Esophagus squamous epithelium (tissue), 5 donors: ENCODE data around the gene RPN1. TPM values are rescaled to one million over a fixed set of nuclear protein-coding genes. Genes with fewer than 3 reads are reported as not detected.

Source experiments
- DNase-seq: peaks from one replicate; lab custom pipeline; 2025; lab: John Stamatoyannopoulos, UW
- H3K27ac ChIP-seq, 4 donors: fragments of 200-600 bp; sonication (generic); one replicate each; pipeline ENCODE4 v1.5.1; 2016 to 2019; ENCODE audit warnings: mild to moderate bottlenecking in 1 of 4
- H3K27me3 ChIP-seq, 4 donors: fragments of 200-600 bp; sonication (generic); 1 replicate in 3 of 4; 2 replicates in 1 of 4; pipeline versions ENCODE4 v1.5.1 to v1.6.0; 2017 to 2021; ENCODE audit warnings: antibody characterized with exemption in 1 of 4
- H3K36me3 ChIP-seq, 3 donors: fragments of 200-600 bp; sonication (generic); one replicate each; pipeline ENCODE4 v1.5.1; 2016 to 2019
- H3K4me1 ChIP-seq, 3 donors: fragments of 200-600 bp; sonication (generic); one replicate each; pipeline ENCODE4 v1.5.1; 2017 to 2019
- H3K4me3 ChIP-seq, 4 donors: fragments of 200-600 bp; sonication (generic); 1 replicate in 3 of 4; 2 replicates in 1 of 4; pipeline ENCODE4 v1.5.1; 2016 to 2019; ENCODE audit warnings: mild to moderate bottlenecking in 2 of 4, moderate library complexity in 1 of 4
- H3K9me3 ChIP-seq, 3 donors: fragments of 200-600 bp; sonication (generic); one replicate each; pipeline ENCODE4 v1.5.1; 2016 to 2019
- POLR2A ChIP-seq, 4 donors: fragments of 450-650 bp; IDR thresholded peaks; one replicate each; pipeline ENCODE4 v1.6.1; 2017; ENCODE audit warnings: antibody characterized with exemption in 4 of 4, mild to moderate bottlenecking in 4 of 4, moderate library complexity in 3 of 4
- WGBS, 2 donors: methylation state at CpG; one replicate each; pipeline ENCODE4 v1.1.5; 2018; 5-methylcytosine and 5-hydroxymethylcytosine counted together
- intact Hi-C: fragments of 100-400 bp; cut with DNase I; formaldehyde crosslinking; loops from one replicate; pipeline ENCODE4 v1.15.0; 2022
- total RNA-seq, 4 donors: library from RNA; depleted of rRNA; stranded (reverse); fragments of >200 nt; gene quantifications; one replicate each; pipeline ENCODE4 v1.1.0, GENCODE V29; 2016
- TF ChIP-seq, protein P1 (sequence below), 6 experiments: fragments of 450-650 bp in 4 of 6; fragments of 200-600 bp in 2 of 6; sonication (generic) in 2 of 6; IDR thresholded peaks; one replicate each; pipeline ENCODE4 v1.5.1; 2016 to 2019; ENCODE audit warnings: antibody characterized with exemption in 6 of 6, mild to moderate bottlenecking in 4 of 6, moderate library complexity in 4 of 6
- donor health status: DM: yes; HTN: yes; CAD: no.

The RPN1 gene
- total RNA-seq, 4 donors from 2014 or later = 126 to 228 (median 182) TPM

GRCh38 chr3:128621931-128622330, 28.7 kb downstream of the RPN1 start:
- H3K27me3 ChIP-seq = no peaks in the 10 kb centered on the region
- H3K4me1 ChIP-seq = peaks cover 12 to 41% (median 16%) of the 10 kb centered on the region in 3 donors
- no peak for DNase-seq
- intact Hi-C loops = no loop called here
- H3K27ac ChIP-seq = peak overlapping the region in 1 of 4 donors; percentile 13
- H3K9me3 ChIP-seq = no peaks in the 10 kb centered on the region
- no peak overlapping the region for H3K4me3 ChIP-seq
- TF ChIP-seq, protein P1, sequence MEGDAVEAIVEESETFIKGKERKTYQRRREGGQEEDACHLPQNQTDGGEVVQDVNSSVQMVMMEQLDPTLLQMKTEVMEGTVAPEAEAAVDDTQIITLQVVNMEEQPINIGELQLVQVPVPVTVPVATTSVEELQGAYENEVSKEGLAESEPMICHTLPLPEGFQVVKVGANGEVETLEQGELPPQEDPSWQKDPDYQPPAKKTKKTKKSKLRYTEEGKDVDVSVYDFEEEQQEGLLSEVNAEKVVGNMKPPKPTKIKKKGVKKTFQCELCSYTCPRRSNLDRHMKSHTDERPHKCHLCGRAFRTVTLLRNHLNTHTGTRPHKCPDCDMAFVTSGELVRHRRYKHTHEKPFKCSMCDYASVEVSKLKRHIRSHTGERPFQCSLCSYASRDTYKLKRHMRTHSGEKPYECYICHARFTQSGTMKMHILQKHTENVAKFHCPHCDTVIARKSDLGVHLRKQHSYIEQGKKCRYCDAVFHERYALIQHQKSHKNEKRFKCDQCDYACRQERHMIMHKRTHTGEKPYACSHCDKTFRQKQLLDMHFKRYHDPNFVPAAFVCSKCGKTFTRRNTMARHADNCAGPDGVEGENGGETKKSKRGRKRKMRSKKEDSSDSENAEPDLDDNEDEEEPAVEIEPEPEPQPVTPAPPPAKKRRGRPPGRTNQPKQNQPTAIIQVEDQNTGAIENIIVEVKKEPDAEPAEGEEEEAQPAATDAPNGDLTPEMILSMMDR (IDR thresholded peaks at IDR 0.05) = no peak
- no peak for TF ChIP-seq POLR2A (IDR thresholded peaks at IDR 0.05)
- H3K36me3 ChIP-seq = peaks cover 44 to 85% (median 55%) of the 10 kb centered on the region in 3 donors
- WGBS, 2 donors = 82 to 100% methylated on average over 2 to 4 of the region's 9 CpGs

GRCh38 chr3:128621234-128621633, 29.4 kb downstream of the RPN1 start:
- Histone ChIP-seq H3K27me3 (no peaks in the 10 kb centered on the region), H3K27ac (peak overlapping the region in 1 of 4 donors; percentile 13), H3K9me3 (no peaks in the 10 kb centered on the region), H3K4me1 (peaks cover 12 to 44% (median 16%) of the 10 kb centered on the region in 3 donors), H3K36me3 (peaks cover 37 to 78% (median 49%) of the 10 kb centered on the region in 3 donors), H3K4me3 (no peak overlapping the region)
- no peak for DNase-seq
- intact Hi-C loops = no loop called here
- TF ChIP-seq, protein P1 (IDR thresholded peaks at IDR 0.05) = no peak
- no peak for TF ChIP-seq POLR2A (IDR thresholded peaks at IDR 0.05)
- WGBS, 2 donors = 89 to 100% methylated on average over 3 to 6 of the region's 6 CpGs

DNA sequence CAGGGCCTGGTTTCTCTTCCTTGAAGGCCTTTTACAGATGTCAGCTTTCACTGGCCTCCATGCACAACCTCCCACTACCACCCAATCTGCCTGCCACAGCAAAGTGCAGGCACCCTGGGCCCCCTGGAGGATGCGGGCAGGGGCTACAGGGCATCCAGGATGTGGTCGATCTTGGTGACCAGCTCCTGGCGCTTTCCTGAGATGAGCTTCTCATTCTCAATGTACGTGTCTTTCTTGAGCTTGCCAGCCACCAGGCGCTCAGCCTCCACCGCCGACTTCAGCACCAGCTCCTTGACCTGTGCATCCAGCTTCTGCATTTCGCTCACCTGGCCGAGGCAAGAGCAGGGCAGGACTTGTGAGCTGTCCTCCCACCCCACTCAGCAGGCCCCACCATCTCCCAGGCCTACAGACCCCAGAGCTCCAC, 30.3 kb downstream of the RPN1 start:
- TF ChIP-seq, protein P1 (IDR thresholded peaks at IDR 0.05) = no peak
- no peak for TF ChIP-seq POLR2A (IDR thresholded peaks at IDR 0.05)
- Histone ChIP-seq H3K27ac (no peak overlapping the region), H3K4me1 (peaks cover 12 to 44% (median 16%) of the 10 kb centered on the region in 3 donors), H3K27me3 (no peaks in the 10 kb centered on the region), H3K4me3 (no peak overlapping the region), H3K9me3 (no peaks in the 10 kb centered on the region), H3K36me3 (peaks cover 27 to 68% (median 39%) of the 10 kb centered on the region in 3 donors)
- no peak for DNase-seq
- intact Hi-C loops = no loop called here
- 53 to 79% methylated on average over 2 to 9 of the region's 9 CpGs for WGBS, 2 donors

- Histone ChIP-seq H3K9me3 (no peaks in the 10 kb centered on the region), H3K4me3 (no peak overlapping the region), H3K36me3 (peaks cover 19 to 59% (median 29%) of the 10 kb centered on the region in 3 donors), H3K27me3 (no peaks in the 10 kb centered on the region), H3K27ac (peak overlapping the region in 2 of 4 donors; percentile 2 to 28), H3K4me1 (peaks cover 12 to 40% (median 16%) of the 10 kb centered on the region in 3 donors)
- TF ChIP-seq, protein P1 (IDR thresholded peaks at IDR 0.05) = no peak
- no peak for TF ChIP-seq POLR2A (IDR thresholded peaks at IDR 0.05)
- intact Hi-C loops = loop anchor here (10.0 kb wide), 1 partner anchor 175 kb away; no protein-coding TSS in a partner anchor
- DNase-seq = no peak
- WGBS, 2 donors = 55 to 63% methylated on average over 7 of the region's 7 CpGs
These were observed 31.3 kb downstream of the RPN1 start for GRCh38 chr3:128619146-128619890.

DNA sequence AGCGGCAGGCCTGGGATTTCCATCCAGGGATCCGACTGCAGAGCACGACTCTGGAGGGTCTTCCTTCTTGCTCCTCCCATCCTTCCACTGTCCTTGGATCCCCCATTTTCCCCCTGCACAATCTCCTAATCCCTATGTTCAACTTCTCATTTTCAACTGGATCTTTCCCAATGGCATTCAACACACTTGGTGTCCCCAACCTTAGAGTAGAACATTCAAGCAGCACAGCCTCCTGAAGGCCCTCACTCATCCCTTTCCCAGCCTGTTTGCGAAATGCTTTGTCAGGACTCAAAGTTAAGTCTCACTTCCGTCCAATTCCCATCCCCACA, 32.3 kb downstream of the RPN1 start:
- no peak for DNase-seq
- intact Hi-C loops = loop anchor here (10.0 kb wide), 1 partner anchor 176 kb away; no protein-coding TSS in a partner anchor
- peak overlapping the region; percentile 87 to 92 (median 90) for H3K27ac ChIP-seq
- 28 to 29% methylated on average over 5 of the region's 5 CpGs for WGBS, 2 donors
- H3K4me3 ChIP-seq = peak overlapping the region; percentile 67 to 93 (median 84)
- peaks cover 19 to 49% (median 25%) of the 10 kb centered on the region in 3 donors for H3K36me3 ChIP-seq
- H3K4me1 ChIP-seq = peaks cover 12 to 30% (median 16%) of the 10 kb centered on the region in 3 donors
- TF ChIP-seq, protein P1 (IDR thresholded peaks at IDR 0.05) = no peak
- TF ChIP-seq POLR2A (IDR thresholded peaks at IDR 0.05) = no peak
- no peaks in the 10 kb centered on the region for H3K9me3 ChIP-seq
- H3K27me3 ChIP-seq = no peaks in the 10 kb centered on the region
